Measurements from ENCODE around the gene KCNK17. TPM values are rescaled to one million over a fixed set of nuclear protein-coding genes. Genes with fewer than 3 reads are reported as not detected.

The KCNK17 gene
- total RNA-seq, 1 experiment from 2014 or later, result not detected

DNA sequence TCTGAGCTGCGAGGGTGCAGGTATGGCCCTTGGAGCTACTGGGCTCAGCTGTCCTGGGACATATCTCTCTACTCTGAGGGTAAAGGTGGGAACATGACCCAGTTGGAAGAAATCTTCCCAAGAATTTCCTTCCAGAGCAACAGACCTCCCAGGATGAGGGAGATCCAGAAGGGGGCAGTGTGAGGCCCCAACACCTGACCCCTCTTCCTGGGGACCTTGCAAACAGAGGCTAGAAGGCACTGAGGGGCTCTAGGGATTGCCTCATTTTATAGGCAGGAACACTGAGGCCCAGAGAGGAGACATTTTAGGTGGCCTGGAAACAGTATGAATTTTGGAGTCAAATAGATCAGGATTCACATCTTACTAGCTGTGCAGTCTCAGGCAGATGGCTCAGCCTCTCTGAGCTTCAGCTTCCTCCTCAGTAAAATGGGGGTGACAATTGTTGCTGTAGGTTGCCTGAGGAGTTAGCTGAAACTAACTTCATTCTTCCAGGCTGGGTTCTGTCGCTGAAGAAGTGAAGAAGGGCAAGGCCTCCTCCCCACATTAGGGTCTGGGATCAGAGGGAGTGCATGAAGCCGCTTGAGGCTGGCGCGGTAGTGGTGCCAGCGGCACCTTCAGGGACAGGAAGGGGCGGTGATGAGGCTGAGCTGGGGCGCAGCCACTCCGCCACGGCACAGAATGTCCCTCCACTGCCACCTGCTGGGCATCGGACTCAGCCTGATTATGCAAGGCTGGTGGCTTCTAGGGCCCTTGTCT lies 11.4 kb downstream of the KCNK17 start:
- ChIA-PET POLR2A (interaction anchor here (0.9 to 1.5 kb wide), 2 partner anchors 74 to 136 kb away, joined by 4 to 6 read pairs; partner anchors contain the start of gene KCNK5), CTCF (interaction anchor here (0.7 to 7.8 kb wide), 24 partner anchors 9 to 430 kb away, joined by 3 to 123 read pairs (median 4); partner anchors contain the start of genes KCNK5 and SAYSD1), RAD21 (ENCODE audit: low non-redundant PET in 1 of 2, low total read pairs in 2 of 2, uncharacterized antibody in 2 of 2, unreplicated experiment in 2 of 2) (interaction anchor here (0.9 to 1.9 kb wide), 4 partner anchors 119 to 137 kb away, joined by 4 to 12 read pairs (median 6); no protein-coding TSS in a partner anchor)
- H3K27ac ChIP-seq (ENCODE audit: low read depth, low read length), result no peak overlapping the region
- no peaks in the 10 kb centered on the region for H3K36me3 ChIP-seq (ENCODE audit: control insufficient read depth in 1 of 2, insufficient read depth in 2 of 2, low read length in 2 of 2)
- no peaks in the 10 kb centered on the region for H3K9me2 ChIP-seq (ENCODE audit: insufficient read depth)
- H3K4me1 ChIP-seq (ENCODE audit: control insufficient read depth in 1 of 2, insufficient read depth in 2 of 2, low read length in 2 of 2), result peaks cover 0 to 12% of the 10 kb centered on the region in 2 experiments; a peak in 2 of 4 replicates
- peak overlapping the region; percentile 82 for H2AFZ ChIP-seq (ENCODE audit: low read depth, low read length, poor library complexity, severe bottlenecking)
- BruUV-seq (replicated peaks), result no TSS peak
- H3K9me3 ChIP-seq (ENCODE audit: control insufficient read depth in 1 of 2, insufficient read depth in 1 of 2, low read depth in 1 of 2, low read length in 2 of 2), result no peaks in the 10 kb centered on the region
- no peak overlapping the region for H3K9ac ChIP-seq (ENCODE audit: low read length)
- H3K4me2 ChIP-seq (ENCODE audit: low read length), result peak overlapping the region; percentile 64
- H3K79me2 ChIP-seq (ENCODE audit: insufficient read depth, low read length), result no peaks in the 10 kb centered on the region
- peak overlapping the region in 1 of 2 experiments; percentile 19; a peak in 2 of 4 replicates for H3K4me3 ChIP-seq (replicated peaks in 1 of 2; ENCODE audit: low read depth in 1 of 2, low read length in 2 of 2)
- intact Hi-C loops (cut with micrococcal nuclease), result loop anchor here (1.0 kb wide), 3 partner anchors 74 to 137 kb away; partner anchors contain the start of gene KCNK5
- peak; percentile 74 for DNase-seq (ENCODE audit: low read depth, low spot score)
- H3K27me3 ChIP-seq (ENCODE audit: insufficient read depth, low read length), result 0 out of 2 replicates have a peak, but pooled peaks cover 4% of the 10 kb centered on the region
- no peaks in the 10 kb centered on the region for H4K20me1 ChIP-seq (ENCODE audit: insufficient read depth)
- peak; percentile 91 for ATAC-seq
- TF ChIP-seq ELF1 (IDR thresholded peaks at IDR 0.05; ENCODE audit: borderline replicate concordance, low read depth) (no peak), ZFX (IDR thresholded peaks at IDR 0.05) (no peak), RAD21 (IDR thresholded peaks at IDR 0.05; ENCODE audit: low read depth) (peak; percentile 98), POLR2AphosphoS5 (IDR thresholded peaks at IDR 0.05; ENCODE audit: low read depth, low read length) (no peak), YY1 (IDR thresholded peaks at IDR 0.05; ENCODE audit: extremely low read depth, insufficient replicate concordance, low read depth, low read length) (peak; percentile 29), SRF (IDR thresholded peaks at IDR 0.05; ENCODE audit: low read depth) (no peak), CBX3 (IDR thresholded peaks at IDR 0.05; ENCODE audit: low read depth) (no peak), JUND (IDR thresholded peaks at IDR 0.05) (no peak), POLR2A (IDR thresholded peaks at IDR 0.05; ENCODE audit: borderline replicate concordance, extremely low read depth, insufficient read depth, insufficient read length) (no peak), TCF7L2 (IDR thresholded peaks at IDR 0.05; ENCODE audit: borderline replicate concordance, extremely low read depth, insufficient read depth, insufficient read length) (peak; percentile 64), CEBPB (IDR thresholded peaks at IDR 0.05; ENCODE audit: low read depth) (no peak), EGR1 (IDR thresholded peaks at IDR 0.05; ENCODE audit: low read depth) (no peak), EZH2 (IDR thresholded peaks at IDR 0.05) (no peak), ZNF274 (IDR thresholded peaks at IDR 0.05; ENCODE audit: low read depth, low read length) (no peak), SIN3A (IDR thresholded peaks at IDR 0.05; ENCODE audit: low read depth) (no peak), REST (IDR thresholded peaks at IDR 0.05; ENCODE audit: low read depth) (no peak)
- TF ChIP-seq, protein P1, sequence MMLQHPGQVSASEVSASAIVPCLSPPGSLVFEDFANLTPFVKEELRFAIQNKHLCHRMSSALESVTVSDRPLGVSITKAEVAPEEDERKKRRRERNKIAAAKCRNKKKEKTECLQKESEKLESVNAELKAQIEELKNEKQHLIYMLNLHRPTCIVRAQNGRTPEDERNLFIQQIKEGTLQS (IDR thresholded peaks at IDR 0.05), result no peak
- TF ChIP-seq, protein P2, sequence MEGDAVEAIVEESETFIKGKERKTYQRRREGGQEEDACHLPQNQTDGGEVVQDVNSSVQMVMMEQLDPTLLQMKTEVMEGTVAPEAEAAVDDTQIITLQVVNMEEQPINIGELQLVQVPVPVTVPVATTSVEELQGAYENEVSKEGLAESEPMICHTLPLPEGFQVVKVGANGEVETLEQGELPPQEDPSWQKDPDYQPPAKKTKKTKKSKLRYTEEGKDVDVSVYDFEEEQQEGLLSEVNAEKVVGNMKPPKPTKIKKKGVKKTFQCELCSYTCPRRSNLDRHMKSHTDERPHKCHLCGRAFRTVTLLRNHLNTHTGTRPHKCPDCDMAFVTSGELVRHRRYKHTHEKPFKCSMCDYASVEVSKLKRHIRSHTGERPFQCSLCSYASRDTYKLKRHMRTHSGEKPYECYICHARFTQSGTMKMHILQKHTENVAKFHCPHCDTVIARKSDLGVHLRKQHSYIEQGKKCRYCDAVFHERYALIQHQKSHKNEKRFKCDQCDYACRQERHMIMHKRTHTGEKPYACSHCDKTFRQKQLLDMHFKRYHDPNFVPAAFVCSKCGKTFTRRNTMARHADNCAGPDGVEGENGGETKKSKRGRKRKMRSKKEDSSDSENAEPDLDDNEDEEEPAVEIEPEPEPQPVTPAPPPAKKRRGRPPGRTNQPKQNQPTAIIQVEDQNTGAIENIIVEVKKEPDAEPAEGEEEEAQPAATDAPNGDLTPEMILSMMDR (IDR thresholded peaks at IDR 0.05 in 2 of 3, conservative IDR thresholded peaks at IDR 0.05 in 1 of 3; ENCODE audit: borderline replicate concordance in 1 of 3, insufficient read depth in 1 of 3, low read depth in 2 of 3, low read length in 2 of 3), result peak; percentile 89 to 97 (median 90)
- TF ChIP-seq, protein P3, sequence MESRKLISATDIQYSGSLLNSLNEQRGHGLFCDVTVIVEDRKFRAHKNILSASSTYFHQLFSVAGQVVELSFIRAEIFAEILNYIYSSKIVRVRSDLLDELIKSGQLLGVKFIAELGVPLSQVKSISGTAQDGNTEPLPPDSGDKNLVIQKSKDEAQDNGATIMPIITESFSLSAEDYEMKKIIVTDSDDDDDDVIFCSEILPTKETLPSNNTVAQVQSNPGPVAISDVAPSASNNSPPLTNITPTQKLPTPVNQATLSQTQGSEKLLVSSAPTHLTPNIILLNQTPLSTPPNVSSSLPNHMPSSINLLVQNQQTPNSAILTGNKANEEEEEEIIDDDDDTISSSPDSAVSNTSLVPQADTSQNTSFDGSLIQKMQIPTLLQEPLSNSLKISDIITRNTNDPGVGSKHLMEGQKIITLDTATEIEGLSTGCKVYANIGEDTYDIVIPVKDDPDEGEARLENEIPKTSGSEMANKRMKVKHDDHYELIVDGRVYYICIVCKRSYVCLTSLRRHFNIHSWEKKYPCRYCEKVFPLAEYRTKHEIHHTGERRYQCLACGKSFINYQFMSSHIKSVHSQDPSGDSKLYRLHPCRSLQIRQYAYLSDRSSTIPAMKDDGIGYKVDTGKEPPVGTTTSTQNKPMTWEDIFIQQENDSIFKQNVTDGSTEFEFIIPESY (IDR thresholded peaks at IDR 0.05; ENCODE audit: extremely low read depth, insufficient replicate concordance, low read length), result no peak
